DMS153 treated with DMSO at 0.1 percent for 48 hours (cell line): ENCODE results near the gene PLEKHH3.
"Not testable (repeated sequence)": the region's sequence is repeated elsewhere in the genome, so short reads cannot be mapped to it uniquely, and the experiment has no call there.

Experiments used
- DNase-seq: peaks from one replicate; lab custom pipeline; 2025; ENCODE audit not compliant: unreplicated experiment; lab: John Stamatoyannopoulos, UW

The PLEKHH3 gene

GRCh38 chr17:42632949-42633444 is 43.8 kb downstream of the PLEKHH3 start:
- no peak for DNase-seq

- DNase-seq: no peak
Measured at GRCh38 chr17:42629411-42630009, 47.3 kb downstream of the PLEKHH3 start.

GRCh38 chr17:42627032-42627764 is 49.6 kb downstream of the PLEKHH3 start:
- DNase-seq: not testable (repeated sequence)

GRCh38 chr17:42623732-42624596 is 52.8 kb downstream of the PLEKHH3 start:
- peak; percentile 23 for DNase-seq

- no peak for DNase-seq
Measured at GRCh38 chr17:42623271-42623670, 53.5 kb downstream of the PLEKHH3 start.

GRCh38 chr17:42621987-42622386 is 54.8 kb downstream of the PLEKHH3 start:
- not testable (repeated sequence) for DNase-seq

- peak; percentile 60 for DNase-seq
Measured at GRCh38 chr17:42618442-42619150, 58.2 kb downstream of the PLEKHH3 start.

GRCh38 chr17:42617956-42618431 is 58.8 kb downstream of the PLEKHH3 start:
- no peak for DNase-seq
